ENCODE results near the gene TSSK6. TPM values are rescaled to one million over a fixed set of nuclear protein-coding genes. Genes with fewer than 3 reads are reported as not detected.

TSSK6 gene
- total RNA-seq, 1 donor from 2014 or later = 1.7 TPM

GRCh38 chr19:19506592-19506991 lies 8.8 kb downstream of the TSSK6 start:
- no peak for DNase-seq (ENCODE audit: low spot score)

- DNase-seq (ENCODE audit: low spot score) = no peak
Observed at GRCh38 chr19:19505669-19506326, 9.6 kb downstream of the TSSK6 start.

GRCh38 chr19:19504754-19505668 lies 10.3 kb downstream of the TSSK6 start:
- DNase-seq (ENCODE audit: low spot score) = no peak

GRCh38 chr19:19502808-19503602 lies 12.3 kb downstream of the TSSK6 start:
- no peak for DNase-seq (ENCODE audit: low spot score)

GRCh38 chr19:19502281-19502680 lies 13.1 kb downstream of the TSSK6 start:
- DNase-seq (ENCODE audit: low spot score) = no peak

GRCh38 chr19:19501798-19502197 lies 13.6 kb downstream of the TSSK6 start:
- no peak for DNase-seq (ENCODE audit: low spot score)

GRCh38 chr19:19500975-19501644 lies 14.2 kb downstream of the TSSK6 start:
- DNase-seq (ENCODE audit: low spot score) = no peak

GRCh38 chr19:19499272-19499995 lies 15.9 kb downstream of the TSSK6 start:
- peak; percentile 48 for DNase-seq (ENCODE audit: low spot score)

GRCh38 chr19:19498255-19498991 lies 16.9 kb downstream of the TSSK6 start:
- DNase-seq (ENCODE audit: low spot score) = no peak

GRCh38 chr19:19495614-19496603 lies 19.4 kb downstream of the TSSK6 start:
- no peak for DNase-seq (ENCODE audit: low spot score)

GRCh38 chr19:19493841-19494546 lies 21.4 kb downstream of the TSSK6 start:
- no peak for DNase-seq (ENCODE audit: low spot score)

- DNase-seq (ENCODE audit: low spot score) = no peak
Observed at GRCh38 chr19:19492026-19492610, 23.2 kb downstream of the TSSK6 start.

GRCh38 chr19:19491321-19492025 lies 23.9 kb downstream of the TSSK6 start:
- DNase-seq (ENCODE audit: low spot score) = no peak

- DNase-seq (ENCODE audit: low spot score) = peak; percentile 87
Observed at GRCh38 chr19:19490214-19490968, 25.0 kb downstream of the TSSK6 start.

GRCh38 chr19:19489804-19490204 lies 25.5 kb downstream of the TSSK6 start:
- no peak for DNase-seq (ENCODE audit: low spot score)
